ENCODE results near the gene FRMD3. TPM values are rescaled to one million over a fixed set of nuclear protein-coding genes. Genes with fewer than 3 reads are reported as not detected.

The FRMD3 gene
- total and polyA plus RNA-seq, 2 donors (not counting 3 experiments of a cell fraction or from before 2014, with no cell fraction given), result 3.0 to 6.1 TPM

- Histone ChIP-seq H3K9me3 (replicated peaks; ENCODE audit: control insufficient read depth, insufficient read depth, low read length) (no peaks in the 10 kb centered on the region), H3K4me3 (replicated peaks in 1 of 3; ENCODE audit: insufficient read depth in 1 of 3, low read depth in 1 of 3, low read length in 3 of 3) (no peak overlapping the region), H3K9ac (replicated peaks; ENCODE audit: extremely low read depth, insufficient read depth, low read length) (no peak overlapping the region), H3K27ac (ENCODE audit: insufficient read depth, low read depth, low read length) (no peak overlapping the region), H3K4me2 (ENCODE audit: insufficient read depth, low read length) (no peak overlapping the region), H2AFZ (ENCODE audit: low read depth, low read length) (no peak overlapping the region), H3K27me3 (ENCODE audit: control insufficient read depth in 2 of 2, insufficient read depth in 2 of 2, low read length in 2 of 2) (no peaks in the 10 kb centered on the region), H3K4me1 (ENCODE audit: control insufficient read depth, extremely low read depth, insufficient read depth, low read length) (no peaks in the 10 kb centered on the region), H3K36me3 (ENCODE audit: control insufficient read depth in 2 of 2, extremely low read depth in 1 of 2, insufficient read depth in 2 of 2, low read length in 2 of 2) (no peaks in the 10 kb centered on the region), H3K79me2 (ENCODE audit: control insufficient read depth, insufficient read depth, low read length) (no peaks in the 10 kb centered on the region), H3K9me1 (replicated peaks; ENCODE audit: control insufficient read depth, extremely low read depth, insufficient read depth, low read length) (no peaks in the 10 kb centered on the region), H4K20me1 (replicated peaks; ENCODE audit: control insufficient read depth, extremely low read depth, insufficient read depth, low read length) (no peaks in the 10 kb centered on the region)
- intact Hi-C loops (cut with micrococcal nuclease) (no loop called here), dilution Hi-C loops (cut with MboI; ENCODE audit: extremely low pct_ligation_motif_present, low sequenced_read_pairs) (no loop called here)
- DNase-seq (ENCODE audit: low read depth, low spot score) (no peak), FAIRE-seq (no peak)
- TF ChIP-seq FOS (IDR thresholded peaks at IDR 0.05; ENCODE audit: borderline replicate concordance, insufficient read depth, low read length) (no peak), GATA2 (IDR thresholded peaks at IDR 0.05; ENCODE audit: insufficient read depth, insufficient read length, low read depth, low read length) (no peak), JUN (IDR thresholded peaks at IDR 0.05; ENCODE audit: borderline replicate concordance, insufficient read depth, insufficient read length, low read depth) (no peak), EZH2 (IDR thresholded peaks at IDR 0.05; ENCODE audit: borderline replicate concordance, low read depth, low read length, severe bottlenecking) (no peak), POLR2AphosphoS5 (IDR thresholded peaks at IDR 0.05; ENCODE audit: insufficient read depth, low read depth, low read length) (no peak)
- CTCF ChIA-PET, result no interaction called here
- BruUV-seq (replicated peaks), result no TSS peak
- POLR2A ChIA-PET, result no interaction called here
These were observed 113.4 kb downstream of the FRMD3 start for GRCh38 chr9:83424831-83425230.

- BruUV-seq (replicated peaks), result no TSS peak
- Histone ChIP-seq H3K9me3 (replicated peaks; ENCODE audit: control insufficient read depth, insufficient read depth, low read length) (no peaks in the 10 kb centered on the region), H3K27me3 (ENCODE audit: control insufficient read depth in 2 of 2, insufficient read depth in 2 of 2, low read length in 2 of 2) (no peaks in the 10 kb centered on the region), H2AFZ (ENCODE audit: low read depth, low read length) (no peak overlapping the region), H4K20me1 (replicated peaks; ENCODE audit: control insufficient read depth, extremely low read depth, insufficient read depth, low read length) (no peaks in the 10 kb centered on the region), H3K4me2 (ENCODE audit: insufficient read depth, low read length) (no peak overlapping the region), H3K9me1 (replicated peaks; ENCODE audit: control insufficient read depth, extremely low read depth, insufficient read depth, low read length) (no peaks in the 10 kb centered on the region), H3K27ac (ENCODE audit: insufficient read depth, low read depth, low read length) (no peak overlapping the region), H3K79me2 (ENCODE audit: control insufficient read depth, insufficient read depth, low read length) (no peaks in the 10 kb centered on the region), H3K36me3 (ENCODE audit: control insufficient read depth in 2 of 2, extremely low read depth in 1 of 2, insufficient read depth in 2 of 2, low read length in 2 of 2) (no peaks in the 10 kb centered on the region), H3K4me1 (ENCODE audit: control insufficient read depth, extremely low read depth, insufficient read depth, low read length) (no peaks in the 10 kb centered on the region), H3K9ac (replicated peaks; ENCODE audit: extremely low read depth, insufficient read depth, low read length) (no peak overlapping the region), H3K4me3 (replicated peaks in 1 of 3; ENCODE audit: insufficient read depth in 1 of 3, low read depth in 1 of 3, low read length in 3 of 3) (no peak overlapping the region)
- intact Hi-C loops (cut with micrococcal nuclease) (no loop called here), dilution Hi-C loops (cut with MboI; ENCODE audit: extremely low pct_ligation_motif_present, low sequenced_read_pairs) (no loop called here)
- ChIA-PET POLR2A (no interaction called here), CTCF (no interaction called here)
- FAIRE-seq (no peak), DNase-seq (ENCODE audit: low read depth, low spot score) (no peak)
- TF ChIP-seq POLR2A (IDR thresholded peaks at IDR 0.05; ENCODE audit: low read depth, low read length) (no peak), FOS (IDR thresholded peaks at IDR 0.05; ENCODE audit: borderline replicate concordance, insufficient read depth, low read length) (no peak), GATA2 (IDR thresholded peaks at IDR 0.05; ENCODE audit: insufficient read depth, insufficient read length, low read depth, low read length) (no peak), CTCF (IDR thresholded peaks at IDR 0.05; ENCODE audit: extremely low read depth in 1 of 2, insufficient read depth in 1 of 2, low read depth in 1 of 2, low read length in 2 of 2) (no peak), JUN (IDR thresholded peaks at IDR 0.05; ENCODE audit: borderline replicate concordance, insufficient read depth, insufficient read length, low read depth) (no peak), EZH2 (IDR thresholded peaks at IDR 0.05; ENCODE audit: borderline replicate concordance, low read depth, low read length, severe bottlenecking) (no peak), POLR2AphosphoS5 (IDR thresholded peaks at IDR 0.05; ENCODE audit: insufficient read depth, low read depth, low read length) (no peak), MAX (IDR thresholded peaks at IDR 0.05; ENCODE audit: insufficient read depth, insufficient read length) (no peak), MYC (IDR thresholded peaks at IDR 0.05; ENCODE audit: low read depth, low read length) (no peak)
These were observed 114.1 kb downstream of the FRMD3 start for GRCh38 chr9:83423815-83424707.

Measured in endothelial cell of umbilical vein (primary cell).